Bronchial epithelial cell (primary cell): Measurements from ENCODE around the gene MAP1LC3B. TPM values are rescaled to one million over a fixed set of nuclear protein-coding genes. Genes with fewer than 3 reads are reported as not detected.
"Not testable (repeated sequence)": the region's sequence is repeated elsewhere in the genome, so short reads cannot be mapped to it uniquely, and the experiment has no call there.

ENCODE experiments used
- DNase-seq: peaks from one replicate; pipeline ENCODE4 v3.0.0-alpha.2; 2010; ENCODE audit warnings: low read depth
- FAIRE-seq: peaks from 2 replicates; lab custom pipeline; 2011; peaks lifted over from hg19 to GRCh38; lab: Jason Lieb, UNC
- H3K27me3 ChIP-seq: 2 replicates; pipeline ENCODE4 v1.5.1; 2011; ENCODE audit warnings: low read length; ENCODE audit not compliant: control insufficient read depth, insufficient read depth
- H3K36me3 ChIP-seq: 2 replicates; pipeline ENCODE4 v1.5.1; 2011; ENCODE audit warnings: low read length; ENCODE audit not compliant: control insufficient read depth, insufficient read depth
- H3K4me3 ChIP-seq: 2 replicates; pipeline ENCODE4 v1.5.1; 2011; ENCODE audit warnings: mild to moderate bottlenecking, low read depth, low read length, control low read depth
- CTCF ChIP-seq: IDR thresholded peaks from 2 replicates; pipeline ENCODE4 v1.5.1; 2011; ENCODE audit warnings: mild to moderate bottlenecking, moderate library complexity, low read length, control low read depth, inconsistent platforms; ENCODE audit not compliant: insufficient read depth, severe bottlenecking
- total RNA-seq: library from RNA; depleted of rRNA; stranded (reverse); fragments of >200 nt; gene quantifications from 2 replicates; pipeline ENCODE4 v1.2.1, GENCODE V29; 2014

MAP1LC3B gene
- total RNA-seq, 1 donor from 2014 or later = 75.8 TPM

- Histone ChIP-seq H3K27me3 (no peaks in the 10 kb centered on the region), H3K4me3 (no peak overlapping the region), H3K36me3 (peaks cover 27% of the 10 kb centered on the region)
- no peak for TF ChIP-seq CTCF
- FAIRE-seq (no peak), DNase-seq (no peak)
Observed at GRCh38 chr16:87358250-87358649, 33.9 kb upstream of the MAP1LC3B start.

- no peak for DNase-seq
- TF ChIP-seq CTCF = no peak
- no peak for FAIRE-seq
- H3K36me3 ChIP-seq = peaks cover 27% of the 10 kb centered on the region
- no peaks in the 10 kb centered on the region for H3K27me3 ChIP-seq
- H3K4me3 ChIP-seq = no peak overlapping the region
Observed at GRCh38 chr16:87358696-87359095, 33.4 kb upstream of the MAP1LC3B start.

- no peak for DNase-seq
Observed at GRCh38 chr16:87359121-87359520, 33.0 kb upstream of the MAP1LC3B start.

GRCh38 chr16:87360862-87361610 lies 31.1 kb upstream of the MAP1LC3B start:
- no peak for DNase-seq
- H3K4me3 ChIP-seq = no peak overlapping the region
- FAIRE-seq = no peak
- peaks cover 32% of the 10 kb centered on the region for H3K36me3 ChIP-seq
- no peak for TF ChIP-seq CTCF
- H3K27me3 ChIP-seq = no peaks in the 10 kb centered on the region

More at GRCh38 chr16:87359121-87359520, 33.0 kb upstream of the MAP1LC3B start:
- H3K36me3 ChIP-seq = peaks cover 29% of the 10 kb centered on the region
- no peaks in the 10 kb centered on the region for H3K27me3 ChIP-seq
- TF ChIP-seq CTCF = no peak
- FAIRE-seq = no peak
- no peak overlapping the region for H3K4me3 ChIP-seq

- no peak for TF ChIP-seq CTCF
- Histone ChIP-seq H3K4me3 (no peak overlapping the region), H3K27me3 (no peaks in the 10 kb centered on the region), H3K36me3 (peaks cover 36% of the 10 kb centered on the region)
- no peak for DNase-seq
- FAIRE-seq = no peak
Observed at GRCh38 chr16:87361916-87362619, 30.1 kb upstream of the MAP1LC3B start.

- DNase-seq, H3K27me3 ChIP-seq, H3K4me3 ChIP-seq, FAIRE-seq: not testable (repeated sequence)
- peaks cover 32% of the 10 kb centered on the region for H3K36me3 ChIP-seq
Observed at GRCh38 chr16:87362828-87363559, 29.1 kb upstream of the MAP1LC3B start.
